ENCODE measurements around the gene HNRNPD. TPM values are rescaled to one million over a fixed set of nuclear protein-coding genes. Genes with fewer than 3 reads are reported as not detected.
"Not testable (repeated sequence)": the region's sequence is repeated elsewhere in the genome, so short reads cannot be mapped to it uniquely, and the experiment has no call there.

Gene HNRNPD
- polyA plus RNA-seq, 1 donor from 2014 or later, result 144 TPM

DNA sequence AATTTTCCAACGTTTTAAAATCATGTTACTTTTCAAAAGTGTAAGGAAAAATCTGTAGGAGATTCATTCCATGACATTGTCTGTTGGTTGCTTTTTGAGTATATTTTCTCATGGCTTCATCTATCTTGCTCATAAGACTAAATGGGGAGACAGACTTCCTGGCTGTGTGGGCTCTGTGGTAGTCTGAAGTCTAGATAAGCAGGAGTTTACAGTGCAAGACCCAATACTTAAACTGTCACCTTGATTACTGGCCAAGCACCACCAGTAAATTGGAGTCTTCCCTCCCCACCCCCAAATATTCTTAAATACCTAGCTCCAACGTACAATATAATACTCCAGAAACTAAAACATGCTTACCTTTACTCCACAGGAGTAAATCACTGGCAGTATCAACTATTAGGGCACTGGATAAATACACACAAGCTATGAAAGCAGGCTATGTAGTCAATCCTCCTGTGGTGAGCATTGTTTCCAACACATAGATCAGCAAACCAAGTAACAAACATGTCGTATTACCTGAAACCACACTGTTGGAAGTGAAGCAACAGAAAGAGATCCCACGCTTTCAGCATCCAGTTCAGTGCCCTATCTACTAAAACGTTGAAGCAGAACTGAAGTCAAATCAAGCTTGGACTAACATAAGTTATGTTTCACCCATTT lies 6.2 kb downstream of the HNRNPD start:
- Histone ChIP-seq H3K36me3 (ENCODE audit: insufficient read depth, low read length) (no peaks in the 10 kb centered on the region), H3K4me3 (ENCODE audit: low read length) (no peak overlapping the region), H3K79me2 (replicated peaks; ENCODE audit: insufficient read depth, low read length) (peaks cover 100% of the 10 kb centered on the region), H2AFZ (ENCODE audit: low read depth, low read length) (no peak overlapping the region), H3F3A (ENCODE audit: insufficient read depth, low read length, poor library complexity, severe bottlenecking) (no peaks in the 10 kb centered on the region), H3K9ac (ENCODE audit: low read length) (no peak overlapping the region), H3K4me2 (ENCODE audit: low read length) (no peak overlapping the region), H3K27ac (ENCODE audit: low read length) (no peak overlapping the region), H3K9me2 (ENCODE audit: insufficient read depth, low read length) (no peaks in the 10 kb centered on the region), H3K9me3 (ENCODE audit: low read length) (no peaks in the 10 kb centered on the region), H4K20me1 (ENCODE audit: insufficient read depth) (peaks cover 42% of the 10 kb centered on the region), H3K27me3 (ENCODE audit: insufficient read depth, low read depth, low read length) (no peaks in the 10 kb centered on the region)
- no peak for TF ChIP-seq POLR2AphosphoS5 (IDR thresholded peaks at IDR 0.05)
- TF ChIP-seq MXI1 (conservative IDR thresholded peaks at IDR 0.05; ENCODE audit: poor library complexity, severe bottlenecking), result no peak
- TF ChIP-seq RAD21 (conservative IDR thresholded peaks at IDR 0.05), result no peak
- TF ChIP-seq EZH2 (IDR thresholded peaks at IDR 0.05; ENCODE audit: borderline replicate concordance, insufficient read depth, low read length, poor library complexity, severe bottlenecking), result no peak
- no peak for TF ChIP-seq EP300 (conservative IDR thresholded peaks at IDR 0.05; ENCODE audit: poor library complexity, severe bottlenecking)
- TF ChIP-seq, protein P1, sequence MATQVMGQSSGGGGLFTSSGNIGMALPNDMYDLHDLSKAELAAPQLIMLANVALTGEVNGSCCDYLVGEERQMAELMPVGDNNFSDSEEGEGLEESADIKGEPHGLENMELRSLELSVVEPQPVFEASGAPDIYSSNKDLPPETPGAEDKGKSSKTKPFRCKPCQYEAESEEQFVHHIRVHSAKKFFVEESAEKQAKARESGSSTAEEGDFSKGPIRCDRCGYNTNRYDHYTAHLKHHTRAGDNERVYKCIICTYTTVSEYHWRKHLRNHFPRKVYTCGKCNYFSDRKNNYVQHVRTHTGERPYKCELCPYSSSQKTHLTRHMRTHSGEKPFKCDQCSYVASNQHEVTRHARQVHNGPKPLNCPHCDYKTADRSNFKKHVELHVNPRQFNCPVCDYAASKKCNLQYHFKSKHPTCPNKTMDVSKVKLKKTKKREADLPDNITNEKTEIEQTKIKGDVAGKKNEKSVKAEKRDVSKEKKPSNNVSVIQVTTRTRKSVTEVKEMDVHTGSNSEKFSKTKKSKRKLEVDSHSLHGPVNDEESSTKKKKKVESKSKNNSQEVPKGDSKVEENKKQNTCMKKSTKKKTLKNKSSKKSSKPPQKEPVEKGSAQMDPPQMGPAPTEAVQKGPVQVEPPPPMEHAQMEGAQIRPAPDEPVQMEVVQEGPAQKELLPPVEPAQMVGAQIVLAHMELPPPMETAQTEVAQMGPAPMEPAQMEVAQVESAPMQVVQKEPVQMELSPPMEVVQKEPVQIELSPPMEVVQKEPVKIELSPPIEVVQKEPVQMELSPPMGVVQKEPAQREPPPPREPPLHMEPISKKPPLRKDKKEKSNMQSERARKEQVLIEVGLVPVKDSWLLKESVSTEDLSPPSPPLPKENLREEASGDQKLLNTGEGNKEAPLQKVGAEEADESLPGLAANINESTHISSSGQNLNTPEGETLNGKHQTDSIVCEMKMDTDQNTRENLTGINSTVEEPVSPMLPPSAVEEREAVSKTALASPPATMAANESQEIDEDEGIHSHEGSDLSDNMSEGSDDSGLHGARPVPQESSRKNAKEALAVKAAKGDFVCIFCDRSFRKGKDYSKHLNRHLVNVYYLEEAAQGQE (IDR thresholded peaks at IDR 0.05; ENCODE audit: borderline replicate concordance), result no peak
- TF ChIP-seq TAF1 (IDR thresholded peaks at IDR 0.05; ENCODE audit: low read depth), result no peak
- TF ChIP-seq, protein P2, sequence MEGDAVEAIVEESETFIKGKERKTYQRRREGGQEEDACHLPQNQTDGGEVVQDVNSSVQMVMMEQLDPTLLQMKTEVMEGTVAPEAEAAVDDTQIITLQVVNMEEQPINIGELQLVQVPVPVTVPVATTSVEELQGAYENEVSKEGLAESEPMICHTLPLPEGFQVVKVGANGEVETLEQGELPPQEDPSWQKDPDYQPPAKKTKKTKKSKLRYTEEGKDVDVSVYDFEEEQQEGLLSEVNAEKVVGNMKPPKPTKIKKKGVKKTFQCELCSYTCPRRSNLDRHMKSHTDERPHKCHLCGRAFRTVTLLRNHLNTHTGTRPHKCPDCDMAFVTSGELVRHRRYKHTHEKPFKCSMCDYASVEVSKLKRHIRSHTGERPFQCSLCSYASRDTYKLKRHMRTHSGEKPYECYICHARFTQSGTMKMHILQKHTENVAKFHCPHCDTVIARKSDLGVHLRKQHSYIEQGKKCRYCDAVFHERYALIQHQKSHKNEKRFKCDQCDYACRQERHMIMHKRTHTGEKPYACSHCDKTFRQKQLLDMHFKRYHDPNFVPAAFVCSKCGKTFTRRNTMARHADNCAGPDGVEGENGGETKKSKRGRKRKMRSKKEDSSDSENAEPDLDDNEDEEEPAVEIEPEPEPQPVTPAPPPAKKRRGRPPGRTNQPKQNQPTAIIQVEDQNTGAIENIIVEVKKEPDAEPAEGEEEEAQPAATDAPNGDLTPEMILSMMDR (IDR thresholded peaks at IDR 0.05; ENCODE audit: poor library complexity, severe bottlenecking), result no peak
- no peak for TF ChIP-seq SMC3 (conservative IDR thresholded peaks at IDR 0.05; ENCODE audit: poor library complexity)

DNA sequence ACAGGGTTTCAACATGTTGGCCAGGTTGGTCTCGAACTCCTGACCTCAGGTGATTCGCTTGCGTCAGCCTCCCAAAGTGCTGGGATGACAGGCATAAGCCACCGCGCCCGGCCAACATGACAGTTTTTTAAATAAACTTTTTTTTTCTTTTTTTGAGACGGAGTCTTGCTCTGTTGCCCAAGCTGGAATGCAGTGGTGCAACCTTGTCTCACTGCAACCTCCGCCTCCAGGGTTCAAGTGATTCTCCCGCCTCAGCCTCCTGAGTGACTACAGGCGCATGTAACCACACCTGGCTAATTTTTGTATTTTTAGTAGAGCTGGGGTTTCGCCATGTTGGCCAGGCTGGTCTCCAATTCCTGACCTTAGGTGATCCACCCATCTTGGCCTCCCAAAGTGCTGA lies 7.4 kb downstream of the HNRNPD start:
- Histone ChIP-seq H4K20me1 (ENCODE audit: insufficient read depth) (peaks cover 40% of the 10 kb centered on the region), H3K79me2 (replicated peaks; ENCODE audit: insufficient read depth, low read length) (peaks cover 100% of the 10 kb centered on the region)
- not testable (repeated sequence) for H3K9me3 ChIP-seq (ENCODE audit: low read length); H3K36me3 ChIP-seq (ENCODE audit: insufficient read depth, low read length); H3K27me3 ChIP-seq (ENCODE audit: insufficient read depth, low read depth, low read length); H3K9ac ChIP-seq (ENCODE audit: low read length); H3F3A ChIP-seq (ENCODE audit: insufficient read depth, low read length, poor library complexity, severe bottlenecking); H3K4me2 ChIP-seq (ENCODE audit: low read length); H3K4me3 ChIP-seq (ENCODE audit: low read length); H3K27ac ChIP-seq (ENCODE audit: low read length); H3K9me2 ChIP-seq (ENCODE audit: insufficient read depth, low read length); H2AFZ ChIP-seq (ENCODE audit: low read depth, low read length)
